GM12878 (cell line): ENCODE data around the gene ATP8A1. TPM values are rescaled to one million over a fixed set of nuclear protein-coding genes. Genes with fewer than 3 reads are reported as not detected.

Experiments
- CREM ChIP-seq: IDR thresholded peaks from 2 replicates; pipeline ENCODE4 v1.6.1; 2014; ENCODE audit warnings: antibody characterized with exemption, low read depth
- CUX1 ChIP-seq: IDR thresholded peaks from 2 replicates; pipeline ENCODE4 v1.6.1; 2012; ENCODE audit warnings: improper control_type of control experiment, low read depth, low read length; ENCODE audit not compliant: insufficient replicate concordance
- E4F1 ChIP-seq: fragments of 450-650 bp; IDR thresholded peaks from 2 replicates; pipeline ENCODE4 v1.6.1; 2018; ENCODE audit warnings: borderline replicate concordance, mild to moderate bottlenecking; ENCODE audit not compliant: partially characterized antibody
- HDAC6 ChIP-seq: fragments of 200-600 bp; sonication (generic); IDR thresholded peaks from one replicate; pipeline ENCODE4 v1.8.0; 2017; ENCODE audit warnings: antibody characterized with exemption; ENCODE audit not compliant: unreplicated experiment
- SUPT20H ChIP-seq: IDR thresholded peaks from 2 replicates; pipeline ENCODE4 v1.6.1; 2011; ENCODE audit warnings: low read depth, mild to moderate bottlenecking, low read length, moderate library complexity, borderline replicate concordance; ENCODE audit not compliant: control insufficient read depth
- WRNIP1 ChIP-seq: IDR thresholded peaks from 2 replicates; pipeline ENCODE4 v1.6.1; 2011; ENCODE audit warnings: low read depth, low read length, improper control_type of control experiment, borderline replicate concordance
- polyA plus RNA-seq, 11 experiments: library from polyadenylated mRNA; depleted of rRNA in 4 of 11; unstranded in 6 of 11; stranded (reverse) in 5 of 11; fragments of >200 nt; fragmentation: Nextera tagmentation in 4 of 11; fragmentation: Illumina TruSeq in 1 of 11; extraction: Ambion mirVana in 4 of 11; extraction: Trizol in 1 of 11; gene quantifications; 1 replicate in 1 of 11; 2 replicates in 10 of 11; pipeline versions ENCODE4 v1.2.1 to v1.2.3, GENCODE V29; 2011 to 2016; ENCODE audit warnings: inconsistent platforms in 2 of 11, missing spikeins in 2 of 11, low read depth in 1 of 11
- total RNA-seq, 4 experiments: library from RNA; depleted of rRNA in 3 of 4; stranded (reverse); fragments of >200 nt in 3 of 4; fragmentation: Illumina TruSeq in 1 of 4; extraction: Trizol in 1 of 4; gene quantifications; 2 replicates each; pipeline versions ENCODE4 v1.2.1 to v1.2.3, GENCODE V29; 2013 to 2021

Gene ATP8A1
- total and polyA plus RNA-seq, 10 of the 15 experiments (the other 5 are each of a cell fraction or from before 2014, with no cell fraction given): 9.0 to 116 (median 37.3) TPM

DNA sequence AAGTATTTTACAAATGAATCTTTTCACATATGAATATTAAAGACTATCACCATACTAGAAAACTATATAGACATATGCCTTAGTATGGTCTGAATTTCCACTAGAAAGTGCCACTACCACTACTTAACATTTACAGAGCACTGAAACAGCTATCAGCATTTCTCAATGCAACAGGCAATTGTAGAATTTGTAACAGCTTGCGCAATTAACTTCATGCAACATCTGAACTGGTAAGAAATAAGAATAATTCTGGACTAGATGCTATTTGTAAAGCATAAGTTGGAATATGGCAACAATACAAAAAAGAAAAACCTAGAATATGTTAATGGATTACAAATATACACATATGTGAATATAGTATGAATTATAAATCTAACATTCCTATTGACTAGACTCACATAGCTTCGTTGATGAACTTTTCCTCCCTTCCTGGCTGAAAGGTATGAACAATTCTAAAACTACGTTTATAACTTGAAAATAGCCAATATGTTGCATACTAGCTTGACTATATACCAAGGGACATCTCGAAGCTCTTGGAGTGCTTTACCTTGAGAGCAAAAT lies 82.0 kb downstream of the ATP8A1 start (continued):
- TF ChIP-seq WRNIP1: no peak
- TF ChIP-seq E4F1: no peak
- TF ChIP-seq CUX1: no peak
- TF ChIP-seq HDAC6: no peak
- no peak for TF ChIP-seq CREM
- no peak for TF ChIP-seq SUPT20H
